Ishikawa (cell line): Measurements from ENCODE around the gene RBMS3.

ENCODE experiments used
- CEBPB ChIP-seq: IDR thresholded peaks from 2 replicates; pipeline ENCODE4 v1.6.1; 2012
- CREB1 ChIP-seq: IDR thresholded peaks from 2 replicates; pipeline ENCODE4 v1.6.1; 2012; ENCODE audit warnings: low read depth
- EGR1 ChIP-seq: IDR thresholded peaks from 2 replicates; pipeline ENCODE4 v1.6.1; 2012
- EP300 ChIP-seq: IDR thresholded peaks from 2 replicates; pipeline ENCODE4 v1.6.1; 2012; ENCODE audit warnings: borderline replicate concordance
- FOXM1 ChIP-seq: IDR thresholded peaks from 2 replicates; pipeline ENCODE4 v1.6.1; 2012; ENCODE audit warnings: low read depth, borderline replicate concordance
- MAX ChIP-seq: IDR thresholded peaks from 2 replicates; pipeline ENCODE4 v1.6.1; 2012
- NFIC ChIP-seq: IDR thresholded peaks from 2 replicates; pipeline ENCODE4 v1.6.1; 2012
- RAD21 ChIP-seq: IDR thresholded peaks from 2 replicates; pipeline ENCODE4 v1.6.1; 2012; ENCODE audit warnings: low read depth
- TAF1 ChIP-seq: IDR thresholded peaks from 2 replicates; pipeline ENCODE4 v1.6.1; 2012; ENCODE audit warnings: low read depth, mild to moderate bottlenecking
- TCF12 ChIP-seq: IDR thresholded peaks from 2 replicates; pipeline ENCODE4 v1.6.1; 2012; ENCODE audit warnings: low read depth
- TEAD4 ChIP-seq: IDR thresholded peaks from 2 replicates; pipeline ENCODE4 v1.6.1; 2012
- YY1 ChIP-seq: IDR thresholded peaks from 2 replicates; pipeline ENCODE4 v1.6.1; 2012; ENCODE audit warnings: low read depth
- ZBTB7A ChIP-seq: IDR thresholded peaks from 2 replicates; pipeline ENCODE4 v1.6.1; 2012; ENCODE audit warnings: low read depth
- TF ChIP-seq, protein P1 (sequence below): IDR thresholded peaks from 2 replicates; pipeline ENCODE4 v1.6.1; 2012; ENCODE audit warnings: low read depth, mild to moderate bottlenecking
- TF ChIP-seq, protein P2 (sequence below): IDR thresholded peaks from 2 replicates; pipeline ENCODE4 v1.6.1; 2012

Gene RBMS3

GRCh38 chr3:29370476-29371420, 89.9 kb downstream of the RBMS3 start:
- TF ChIP-seq, protein P1, sequence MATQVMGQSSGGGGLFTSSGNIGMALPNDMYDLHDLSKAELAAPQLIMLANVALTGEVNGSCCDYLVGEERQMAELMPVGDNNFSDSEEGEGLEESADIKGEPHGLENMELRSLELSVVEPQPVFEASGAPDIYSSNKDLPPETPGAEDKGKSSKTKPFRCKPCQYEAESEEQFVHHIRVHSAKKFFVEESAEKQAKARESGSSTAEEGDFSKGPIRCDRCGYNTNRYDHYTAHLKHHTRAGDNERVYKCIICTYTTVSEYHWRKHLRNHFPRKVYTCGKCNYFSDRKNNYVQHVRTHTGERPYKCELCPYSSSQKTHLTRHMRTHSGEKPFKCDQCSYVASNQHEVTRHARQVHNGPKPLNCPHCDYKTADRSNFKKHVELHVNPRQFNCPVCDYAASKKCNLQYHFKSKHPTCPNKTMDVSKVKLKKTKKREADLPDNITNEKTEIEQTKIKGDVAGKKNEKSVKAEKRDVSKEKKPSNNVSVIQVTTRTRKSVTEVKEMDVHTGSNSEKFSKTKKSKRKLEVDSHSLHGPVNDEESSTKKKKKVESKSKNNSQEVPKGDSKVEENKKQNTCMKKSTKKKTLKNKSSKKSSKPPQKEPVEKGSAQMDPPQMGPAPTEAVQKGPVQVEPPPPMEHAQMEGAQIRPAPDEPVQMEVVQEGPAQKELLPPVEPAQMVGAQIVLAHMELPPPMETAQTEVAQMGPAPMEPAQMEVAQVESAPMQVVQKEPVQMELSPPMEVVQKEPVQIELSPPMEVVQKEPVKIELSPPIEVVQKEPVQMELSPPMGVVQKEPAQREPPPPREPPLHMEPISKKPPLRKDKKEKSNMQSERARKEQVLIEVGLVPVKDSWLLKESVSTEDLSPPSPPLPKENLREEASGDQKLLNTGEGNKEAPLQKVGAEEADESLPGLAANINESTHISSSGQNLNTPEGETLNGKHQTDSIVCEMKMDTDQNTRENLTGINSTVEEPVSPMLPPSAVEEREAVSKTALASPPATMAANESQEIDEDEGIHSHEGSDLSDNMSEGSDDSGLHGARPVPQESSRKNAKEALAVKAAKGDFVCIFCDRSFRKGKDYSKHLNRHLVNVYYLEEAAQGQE, result no peak
- no peak for TF ChIP-seq TCF12
- no peak for TF ChIP-seq MAX
- TF ChIP-seq RAD21, result no peak
- no peak for TF ChIP-seq YY1
- no peak for TF ChIP-seq TEAD4
- TF ChIP-seq ZBTB7A, result no peak
- TF ChIP-seq NFIC, result no peak
- no peak for TF ChIP-seq CREB1

- TF ChIP-seq FOXM1, result no peak
- TF ChIP-seq TAF1, result no peak
- TF ChIP-seq, protein P1, result no peak
- TF ChIP-seq EGR1, result no peak
- no peak for TF ChIP-seq CREB1
- no peak for TF ChIP-seq MAX
- TF ChIP-seq CEBPB, result no peak
- no peak for TF ChIP-seq TEAD4
- TF ChIP-seq NFIC, result no peak
- TF ChIP-seq TCF12, result no peak
- TF ChIP-seq EP300, result no peak
- no peak for TF ChIP-seq RAD21
- TF ChIP-seq YY1, result no peak
- TF ChIP-seq, protein P2, sequence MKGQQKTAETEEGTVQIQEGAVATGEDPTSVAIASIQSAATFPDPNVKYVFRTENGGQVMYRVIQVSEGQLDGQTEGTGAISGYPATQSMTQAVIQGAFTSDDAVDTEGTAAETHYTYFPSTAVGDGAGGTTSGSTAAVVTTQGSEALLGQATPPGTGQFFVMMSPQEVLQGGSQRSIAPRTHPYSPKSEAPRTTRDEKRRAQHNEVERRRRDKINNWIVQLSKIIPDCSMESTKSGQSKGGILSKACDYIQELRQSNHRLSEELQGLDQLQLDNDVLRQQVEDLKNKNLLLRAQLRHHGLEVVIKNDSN, result no peak
- TF ChIP-seq ZBTB7A, result no peak
Observed at GRCh38 chr3:29373131-29373680, 92.3 kb downstream of the RBMS3 start.

GRCh38 chr3:29374226-29374625, 93.4 kb downstream of the RBMS3 start:
- no peak for TF ChIP-seq RAD21
- TF ChIP-seq MAX, result no peak
- TF ChIP-seq TCF12, result no peak
- TF ChIP-seq YY1, result no peak
- TF ChIP-seq TAF1, result no peak
- no peak for TF ChIP-seq EGR1
- no peak for TF ChIP-seq CEBPB
- TF ChIP-seq, protein P1, result no peak

DNA sequence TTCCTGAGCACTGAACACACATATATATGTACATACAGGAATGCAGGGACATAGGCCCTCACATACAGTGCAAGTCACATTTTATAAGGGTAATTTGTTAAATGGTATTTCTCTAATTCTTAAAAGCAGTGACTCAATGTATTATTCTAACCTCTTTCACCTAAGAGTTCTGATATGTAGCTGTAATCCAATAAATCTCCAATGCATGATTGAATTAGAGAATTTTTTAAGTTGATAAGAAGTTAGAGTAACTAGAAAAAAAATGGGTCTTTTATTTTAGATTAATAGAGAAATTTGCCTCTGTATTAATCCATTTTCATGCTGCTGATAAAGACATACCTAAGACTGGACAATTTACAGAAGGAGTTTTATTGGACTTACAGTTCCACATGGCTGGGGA, 98.2 kb downstream of the RBMS3 start:
- TF ChIP-seq NFIC (no peak), YY1 (no peak), TEAD4 (no peak), RAD21 (no peak)
- TF ChIP-seq, protein P2, result no peak
